CD4-positive, alpha-beta T cell (primary cell): ENCODE measurements around the gene KDM3A. TPM values are rescaled to one million over a fixed set of nuclear protein-coding genes. Genes with fewer than 3 reads are reported as not detected.

Source experiments
- ATAC-seq: fragments of 200-7000 bp; cut with Tn5 transposase; one replicate; pipeline ENCODE4 v1.10.0; 2022; ENCODE audit warnings: mild to moderate bottlenecking; ENCODE audit not compliant: poor library complexity
- CTCF ChIA-PET: fragments of 350-600 bp; sonication (Branson Sonifier 250); formaldehyde crosslinking; loops from one replicate; lab custom pipeline; 2021; ENCODE audit warnings: antibody characterized with exemption, inconsistent platforms; lab: Charles Lee
- POLR2A ChIA-PET: fragments of 350-600 bp; sonication (Branson Sonifier 250); formaldehyde crosslinking; loops from one replicate; lab custom pipeline; 2021; ENCODE audit warnings: antibody characterized with exemption, inconsistent platforms; lab: Charles Lee
- DNase-seq, 14 experiments: peaks; one replicate each; pipeline ENCODE4 v3.0.0-alpha.2; 2013 to 2020; ENCODE audit warnings: mixed read lengths in 2 of 14
- H3K27ac ChIP-seq, 2 donors: one replicate each; pipeline versions ENCODE4 v1.5.1 to v1.7.0; 2013; ENCODE audit warnings: low read length in 2 of 2, low read depth in 1 of 2, mild to moderate bottlenecking in 1 of 2
- H3K27me3 ChIP-seq, 2 experiments: 1 replicate in 1 of 2; 2 replicates in 1 of 2; pipeline versions ENCODE4 v1.6.1 to v1.7.0; 2013; ENCODE audit warnings: low read length in 2 of 2, control low read depth in 1 of 2, mild to moderate bottlenecking in 1 of 2, moderate library complexity in 1 of 2; ENCODE audit not compliant: insufficient read depth in 2 of 2, control insufficient read depth in 1 of 2
- H3K36me3 ChIP-seq: one replicate; pipeline ENCODE4 v1.6.1; 2013; ENCODE audit warnings: low read length, control low read depth; ENCODE audit not compliant: insufficient read depth
- H3K4me1 ChIP-seq: one replicate; pipeline ENCODE4 v1.6.1; 2013; ENCODE audit warnings: low read length, control low read depth; ENCODE audit not compliant: insufficient read depth
- H3K4me3 ChIP-seq: one replicate; pipeline ENCODE4 v1.5.1; 2013; ENCODE audit warnings: mild to moderate bottlenecking, low read length, moderate library complexity
- H3K9me3 ChIP-seq, 2 experiments: 1 replicate in 1 of 2; 2 replicates in 1 of 2; pipeline versions ENCODE4 v1.6.1 to v1.7.0; 2013; ENCODE audit warnings: low read length in 2 of 2, mild to moderate bottlenecking in 2 of 2, control low read depth in 1 of 2, moderate library complexity in 1 of 2; ENCODE audit not compliant: control insufficient read depth in 1 of 2, insufficient read depth in 1 of 2
- H3K27ac Mint-ChIP-seq: one replicate; pipeline ENCODE4 v1.8.0; 2020; ENCODE audit warnings: mixed read lengths
- H3K27me3 Mint-ChIP-seq: one replicate; pipeline ENCODE4 v1.8.0; 2021; ENCODE audit warnings: mixed read lengths
- H3K36me3 Mint-ChIP-seq: one replicate; pipeline ENCODE4 v1.8.0; 2021; ENCODE audit warnings: low read depth, mixed read lengths
- H3K4me1 Mint-ChIP-seq: one replicate; pipeline ENCODE4 v1.8.0; 2021; ENCODE audit warnings: low read depth, mixed read lengths
- H3K4me3 Mint-ChIP-seq: one replicate; pipeline ENCODE4 v1.8.0; 2020; ENCODE audit warnings: mild to moderate bottlenecking, mixed read lengths
- H3K9me3 Mint-ChIP-seq: one replicate; pipeline ENCODE4 v1.8.0; 2020; ENCODE audit warnings: mixed read lengths
- CTCF ChIP-seq: fragments of 200-600 bp; IDR thresholded peaks from one replicate; pipeline ENCODE4 v1.8.0; 2022; ENCODE audit warnings: antibody characterized with exemption, mild to moderate bottlenecking
- intact Hi-C, 2 experiments: fragments of 100-400 bp; cut with DNase I in 1 of 2; cut with micrococcal nuclease in 1 of 2; formaldehyde crosslinking; loops; one replicate each; pipeline versions ENCODE4 v1.15.1 to v1.9.0; 2023 to 2025; cut with DNase I, micrococcal nuclease
- total RNA-seq, 174 experiments: library from RNA in 2 of 174; stranded (reverse) in 2 of 174; gene quantifications; one replicate each; pipeline ENCODE4 v1.2.3 and lab custom pipeline; 2021 to 2026

KDM3A gene
- total RNA-seq, 2 experiments from 2014 or later, result 205 to 207 TPM

DNA sequence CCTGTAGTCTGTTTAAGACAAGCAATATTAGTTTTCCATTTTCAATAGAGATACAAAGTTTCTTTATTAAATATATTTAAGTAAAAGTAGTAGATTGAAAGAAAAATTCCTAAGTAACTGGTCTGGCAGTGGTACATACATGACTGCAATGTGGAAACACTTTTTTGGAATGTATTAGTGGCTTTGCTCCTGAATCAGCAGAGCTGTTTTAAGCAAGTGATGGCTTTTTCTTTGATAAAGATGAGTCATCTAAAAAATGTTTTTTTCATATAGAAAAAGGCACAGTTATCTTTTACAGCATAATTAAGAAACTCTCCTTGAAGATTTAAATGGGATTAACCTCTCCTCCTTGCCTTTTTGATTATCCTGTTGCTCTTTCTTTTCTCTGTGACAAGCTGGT, 34.9 kb downstream of the KDM3A start:
- H3K27ac ChIP-seq, result no peak overlapping the region
- ChIA-PET POLR2A (interaction anchor here (0.8 to 1.3 kb wide), 3 partner anchors 9 to 105 kb away, joined by 3 to 4 read pairs (median 3); partner anchors contain the start of gene KDM3A), CTCF (no interaction called here)
- ATAC-seq (no peak), DNase-seq (no peak)
- Mint-ChIP-seq H3K36me3 (peaks cover 98% of the 10 kb centered on the region), H3K27ac (peak overlapping the region; percentile 19), H3K27me3 (no peaks in the 10 kb centered on the region), H3K4me1 (peaks cover 29% of the 10 kb centered on the region), H3K9me3 (no peaks in the 10 kb centered on the region), H3K4me3 (no peak overlapping the region)
- H3K4me1 ChIP-seq, result no peaks in the 10 kb centered on the region
- H3K27me3 ChIP-seq, result no peaks in the 10 kb centered on the region
- TF ChIP-seq CTCF, result no peak
- no peaks in the 10 kb centered on the region for H3K9me3 ChIP-seq
- intact Hi-C loops, result no loop called here
- peaks cover 97% of the 10 kb centered on the region for H3K36me3 ChIP-seq
- no peak overlapping the region for H3K4me3 ChIP-seq

- H3K27ac Mint-ChIP-seq, result peak overlapping the region; percentile 68
- peaks cover 23% of the 10 kb centered on the region for H3K4me1 Mint-ChIP-seq
- H3K27me3 Mint-ChIP-seq, result no peaks in the 10 kb centered on the region
- Histone ChIP-seq H3K4me3 (no peak overlapping the region), H3K36me3 (peaks cover 99% of the 10 kb centered on the region), H3K27ac (no peak overlapping the region), H3K9me3 (no peaks in the 10 kb centered on the region), H3K4me1 (no peaks in the 10 kb centered on the region), H3K27me3 (no peaks in the 10 kb centered on the region)
- no peak for TF ChIP-seq CTCF
- intact Hi-C loops, result no loop called here
- DNase-seq (no peak), ATAC-seq (no peak)
- H3K36me3 Mint-ChIP-seq, result peaks cover 100% of the 10 kb centered on the region
- POLR2A ChIA-PET, result interaction anchor here (1.3 kb wide), 1 partner anchor 36 kb away, joined by 3 read pairs; the partner anchor contains the start of gene KDM3A
- H3K9me3 Mint-ChIP-seq, result no peaks in the 10 kb centered on the region
- no peak overlapping the region for H3K4me3 Mint-ChIP-seq
- CTCF ChIA-PET, result interaction anchor here (0.6 kb wide), 1 partner anchor 9 kb away, joined by 3 read pairs; no protein-coding TSS in a partner anchor
These were observed 35.7 kb downstream of the KDM3A start for GRCh38 chr2:86476918-86477317.

DNA sequence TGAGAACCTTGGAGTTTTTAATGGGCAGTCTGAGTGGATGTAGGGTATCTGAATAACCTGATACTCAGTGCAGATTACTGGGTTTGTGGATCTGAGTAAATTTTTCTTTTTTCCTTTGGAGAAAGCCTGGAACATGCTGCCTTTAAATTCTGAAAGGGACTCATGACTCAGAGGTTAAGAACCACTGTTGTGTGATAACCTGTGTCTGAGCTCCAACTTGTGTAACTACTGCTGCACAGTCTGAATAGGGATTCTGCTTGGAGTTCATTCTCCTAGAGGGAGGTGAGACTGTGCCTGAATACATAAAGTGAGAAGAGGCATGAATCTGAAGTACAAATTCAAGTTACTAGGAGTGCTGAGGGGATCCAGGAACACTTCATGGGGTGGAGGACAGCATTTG, 36.2 kb downstream of the KDM3A start:
- Histone ChIP-seq H3K36me3 (peaks cover 99% of the 10 kb centered on the region), H3K4me1 (no peaks in the 10 kb centered on the region), H3K9me3 (no peaks in the 10 kb centered on the region), H3K4me3 (no peak overlapping the region), H3K27ac (no peak overlapping the region), H3K27me3 (no peaks in the 10 kb centered on the region)
- DNase-seq (no peak), ATAC-seq (no peak)
- POLR2A ChIA-PET, result interaction anchor here (1.3 kb wide), 1 partner anchor 37 kb away, joined by 3 read pairs; the partner anchor contains the start of gene KDM3A
- Mint-ChIP-seq H3K4me3 (no peak overlapping the region), H3K27ac (peak overlapping the region; percentile 68), H3K27me3 (no peaks in the 10 kb centered on the region), H3K36me3 (peaks cover 100% of the 10 kb centered on the region), H3K4me1 (peaks cover 19% of the 10 kb centered on the region), H3K9me3 (no peaks in the 10 kb centered on the region)
- intact Hi-C loops, result no loop called here
- CTCF ChIA-PET, result no interaction called here
- TF ChIP-seq CTCF, result no peak
